ENCODE data around the gene PARD6A. TPM values are rescaled to one million over a fixed set of nuclear protein-coding genes. Genes with fewer than 3 reads are reported as not detected.

PARD6A gene
- total and polyA plus RNA-seq, 2 donors (not counting 3 experiments of a cell fraction or from before 2014, with no cell fraction given) = 1.3 to 2.9 TPM

DNA sequence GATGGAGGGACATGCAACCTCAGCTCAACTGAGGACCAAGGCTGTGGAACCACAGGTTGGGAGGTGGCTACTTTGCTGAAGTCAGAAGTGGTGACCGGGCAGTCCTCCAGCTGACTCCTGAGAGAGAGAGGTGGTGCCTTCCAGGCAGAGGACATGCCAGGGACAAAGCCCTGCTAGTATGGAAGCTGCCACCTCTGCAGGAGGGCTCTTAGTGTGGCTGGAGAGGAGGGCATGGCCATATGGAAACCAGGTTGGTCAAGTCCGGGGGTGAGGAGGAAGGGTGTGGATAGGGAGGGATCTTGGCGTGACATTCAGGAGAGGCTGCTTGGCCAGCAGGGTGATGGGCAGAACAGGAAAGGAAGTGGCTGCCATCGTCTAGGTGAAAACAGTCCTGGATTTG, 11.5 kb downstream of the PARD6A start:
- Histone ChIP-seq H3K36me3 (ENCODE audit: control insufficient read depth in 2 of 2, extremely low read depth in 1 of 2, insufficient read depth in 2 of 2, low read length in 2 of 2) (peaks cover 0 to 6% of the 10 kb centered on the region in 2 experiments), H2AFZ (ENCODE audit: low read depth, low read length) (no peak overlapping the region), H3K4me1 (ENCODE audit: control insufficient read depth, extremely low read depth, insufficient read depth, low read length) (peaks cover 30% of the 10 kb centered on the region), H3K4me2 (ENCODE audit: insufficient read depth, low read length) (no peak overlapping the region), H3K27ac (ENCODE audit: insufficient read depth, low read depth, low read length) (no peak overlapping the region), H3K9me3 (replicated peaks; ENCODE audit: control insufficient read depth, insufficient read depth, low read length) (no peaks in the 10 kb centered on the region), H3K4me3 (replicated peaks in 1 of 3; ENCODE audit: insufficient read depth in 1 of 3, low read depth in 1 of 3, low read length in 3 of 3) (no peak overlapping the region), H3K79me2 (ENCODE audit: control insufficient read depth, insufficient read depth, low read length) (no peaks in the 10 kb centered on the region), H3K27me3 (ENCODE audit: control insufficient read depth in 2 of 2, insufficient read depth in 2 of 2, low read length in 2 of 2) (no peaks in the 10 kb centered on the region), H4K20me1 (replicated peaks; ENCODE audit: control insufficient read depth, extremely low read depth, insufficient read depth, low read length) (no peaks in the 10 kb centered on the region), H3K9me1 (replicated peaks; ENCODE audit: control insufficient read depth, extremely low read depth, insufficient read depth, low read length) (no peaks in the 10 kb centered on the region), H3K9ac (replicated peaks; ENCODE audit: extremely low read depth, insufficient read depth, low read length) (no peak overlapping the region)
- FAIRE-seq (no peak), DNase-seq (ENCODE audit: low read depth, low spot score) (no peak)
- ChIA-PET POLR2A (interaction anchor here (1.2 to 1.5 kb wide), 2 partner anchors 134 to 151 kb away, joined by 4 read pairs; partner anchors contain the start of genes RANBP10 and TSNAXIP1), CTCF (interaction anchor here (0.6 to 12.7 kb wide), 49 partner anchors 9 to 558 kb away, joined by 3 to 163 read pairs (median 4); partner anchors contain the start of genes ACD, ATP6V0D1, CENPT and CTCF)
- dilution Hi-C loops (cut with MboI; ENCODE audit: extremely low pct_ligation_motif_present, low sequenced_read_pairs) = no loop called here
- intact Hi-C loops (cut with micrococcal nuclease) = loop anchor here (1.0 to 2.0 kb wide), 4 partner anchors 134 to 256 kb away; partner anchors contain the start of genes CENPT, EDC4, NUTF2 and RANBP10
- TF ChIP-seq POLR2A (IDR thresholded peaks at IDR 0.05; ENCODE audit: low read depth, low read length) = no peak
- TF ChIP-seq JUN (IDR thresholded peaks at IDR 0.05; ENCODE audit: borderline replicate concordance, insufficient read depth, insufficient read length, low read depth) = no peak
- TF ChIP-seq CTCF (IDR thresholded peaks at IDR 0.05; ENCODE audit: extremely low read depth in 1 of 2, insufficient read depth in 1 of 2, low read depth in 1 of 2, low read length in 2 of 2) = peak in 1 of 2 donors; percentile 3
- TF ChIP-seq POLR2AphosphoS5 (IDR thresholded peaks at IDR 0.05; ENCODE audit: insufficient read depth, low read depth, low read length) = no peak
- no peak for TF ChIP-seq MYC (IDR thresholded peaks at IDR 0.05; ENCODE audit: low read depth, low read length)
- no peak for TF ChIP-seq FOS (IDR thresholded peaks at IDR 0.05; ENCODE audit: borderline replicate concordance, insufficient read depth, low read length)
- TF ChIP-seq GATA2 (IDR thresholded peaks at IDR 0.05; ENCODE audit: insufficient read depth, insufficient read length, low read depth, low read length) = no peak
- no peak for TF ChIP-seq EZH2 (IDR thresholded peaks at IDR 0.05; ENCODE audit: borderline replicate concordance, low read depth, low read length, severe bottlenecking)
- BruUV-seq (replicated peaks) = no TSS peak
